ENCODE data around the gene GPR176.

GRCh38 chr15:39918688-39919385 is 1.2 kb downstream of the GPR176 start:
- TF ChIP-seq CTCF (IDR thresholded peaks at IDR 0.05) (no peak), EP300 (IDR thresholded peaks at IDR 0.05) (no peak), POLR2A (IDR thresholded peaks at IDR 0.05) (no peak)

Measured in tibial nerve (tissue), 4 donors.